HepG2 (cell line): ENCODE measurements around the gene GNL3. TPM values are rescaled to one million over a fixed set of nuclear protein-coding genes. Genes with fewer than 3 reads are reported as not detected.
A peak's percentile ranks its signal among the peaks of the same experiment; 100 is the strongest.

ENCODE experiments used
- FIP1L1 ChIP-seq: fragments of 200-400 bp; formaldehyde crosslinking; IDR thresholded peaks from 2 replicates; pipeline ENCODE4 v1.6.1; 2018; ENCODE audit warnings: low read depth, mild to moderate bottlenecking, low read length, moderate library complexity, borderline replicate concordance; ENCODE audit not compliant: insufficient read depth
- FOXM1 ChIP-seq: sonication (generic); formaldehyde crosslinking; IDR thresholded peaks from 2 replicates; pipeline ENCODE4 v1.5.0; 2020; ENCODE audit warnings: missing genetic modification reagents
- MIER2 ChIP-seq: IDR thresholded peaks from 2 replicates; pipeline ENCODE4 v1.6.1; 2016; ENCODE audit warnings: missing biosample characterization, missing genetic modification reagents
- MYC ChIP-seq: sonication (generic); formaldehyde crosslinking; IDR thresholded peaks from 2 replicates; pipeline ENCODE4 v1.9.0; 2021; ENCODE audit warnings: missing genetic modification reagents, borderline replicate concordance
- NFKB2 ChIP-seq: sonication (generic); formaldehyde crosslinking; IDR thresholded peaks from 2 replicates; pipeline ENCODE4 v1.4.0; 2020; ENCODE audit warnings: missing genetic modification reagents, borderline replicate concordance
- SETDB1 ChIP-seq: sonication (generic); formaldehyde crosslinking; IDR thresholded peaks from 2 replicates; pipeline ENCODE4 v1.5.1; 2020; ENCODE audit warnings: missing genetic modification reagents, mild to moderate bottlenecking, borderline replicate concordance
- ZMYM4 ChIP-seq: sonication (generic); formaldehyde crosslinking; IDR thresholded peaks from 2 replicates; pipeline ENCODE4 v1.8.1; 2023; ENCODE audit warnings: mild to moderate bottlenecking, missing genetic modification reagents
- ZNF597 ChIP-seq: sonication (generic); formaldehyde crosslinking; IDR thresholded peaks from 2 replicates; pipeline ENCODE4 v1.5.0; 2020; ENCODE audit warnings: missing genetic modification reagents
- polyA plus RNA-seq, 8 experiments: library from polyadenylated mRNA; depleted of rRNA in 3 of 8; stranded (reverse) in 7 of 8; unstranded in 1 of 8; fragments of >200 nt; fragmentation: Illumina TruSeq in 4 of 8; extraction: Trizol in 4 of 8; gene quantifications; 2 replicates each; pipeline versions ENCODE4 v1.2.1 to v1.2.3, GENCODE V29; 2011 to 2016; ENCODE audit warnings: low read depth in 4 of 8, missing spikeins in 1 of 8, mixed read lengths in 1 of 8; ENCODE audit not compliant: insufficient read depth in 1 of 8
- total RNA-seq, 5 experiments: library from RNA; depleted of rRNA; stranded (reverse); fragments of >200 nt; fragmentation: Illumina TruSeq; extraction: Trizol; gene quantifications; 2 replicates each; pipeline ENCODE4 v1.2.3, GENCODE V29; 2016; ENCODE audit warnings: low read depth in 1 of 5
- TF ChIP-seq, protein P1 (sequence below): sonication (generic); formaldehyde crosslinking; IDR thresholded peaks from 2 replicates; pipeline ENCODE4 v1.5.0; 2020; ENCODE audit warnings: mild to moderate bottlenecking, missing genetic modification reagents, borderline replicate concordance
- TF ChIP-seq, protein P2 (sequence below): sonication (generic); formaldehyde crosslinking; IDR thresholded peaks from 2 replicates; pipeline ENCODE4; 2020; ENCODE audit warnings: missing genetic modification reagents, mild to moderate bottlenecking, borderline replicate concordance
- TF ChIP-seq, protein P3 (sequence below): sonication (generic); formaldehyde crosslinking; IDR thresholded peaks from 2 replicates; pipeline ENCODE4 v1.4.0; 2020; ENCODE audit warnings: missing genetic modification reagents, borderline replicate concordance

GNL3 gene
- total and polyA plus RNA-seq, 2 of the 13 experiments (the other 11 are each of a cell fraction or from before 2014, with no cell fraction given) = 129 to 257 TPM

GRCh38 chr3:52705688-52706686 lies 20.2 kb downstream of the GNL3 start, which contains the start of the genes GLT8D1 and SPCS1 (continued):
- TF ChIP-seq, protein P1, sequence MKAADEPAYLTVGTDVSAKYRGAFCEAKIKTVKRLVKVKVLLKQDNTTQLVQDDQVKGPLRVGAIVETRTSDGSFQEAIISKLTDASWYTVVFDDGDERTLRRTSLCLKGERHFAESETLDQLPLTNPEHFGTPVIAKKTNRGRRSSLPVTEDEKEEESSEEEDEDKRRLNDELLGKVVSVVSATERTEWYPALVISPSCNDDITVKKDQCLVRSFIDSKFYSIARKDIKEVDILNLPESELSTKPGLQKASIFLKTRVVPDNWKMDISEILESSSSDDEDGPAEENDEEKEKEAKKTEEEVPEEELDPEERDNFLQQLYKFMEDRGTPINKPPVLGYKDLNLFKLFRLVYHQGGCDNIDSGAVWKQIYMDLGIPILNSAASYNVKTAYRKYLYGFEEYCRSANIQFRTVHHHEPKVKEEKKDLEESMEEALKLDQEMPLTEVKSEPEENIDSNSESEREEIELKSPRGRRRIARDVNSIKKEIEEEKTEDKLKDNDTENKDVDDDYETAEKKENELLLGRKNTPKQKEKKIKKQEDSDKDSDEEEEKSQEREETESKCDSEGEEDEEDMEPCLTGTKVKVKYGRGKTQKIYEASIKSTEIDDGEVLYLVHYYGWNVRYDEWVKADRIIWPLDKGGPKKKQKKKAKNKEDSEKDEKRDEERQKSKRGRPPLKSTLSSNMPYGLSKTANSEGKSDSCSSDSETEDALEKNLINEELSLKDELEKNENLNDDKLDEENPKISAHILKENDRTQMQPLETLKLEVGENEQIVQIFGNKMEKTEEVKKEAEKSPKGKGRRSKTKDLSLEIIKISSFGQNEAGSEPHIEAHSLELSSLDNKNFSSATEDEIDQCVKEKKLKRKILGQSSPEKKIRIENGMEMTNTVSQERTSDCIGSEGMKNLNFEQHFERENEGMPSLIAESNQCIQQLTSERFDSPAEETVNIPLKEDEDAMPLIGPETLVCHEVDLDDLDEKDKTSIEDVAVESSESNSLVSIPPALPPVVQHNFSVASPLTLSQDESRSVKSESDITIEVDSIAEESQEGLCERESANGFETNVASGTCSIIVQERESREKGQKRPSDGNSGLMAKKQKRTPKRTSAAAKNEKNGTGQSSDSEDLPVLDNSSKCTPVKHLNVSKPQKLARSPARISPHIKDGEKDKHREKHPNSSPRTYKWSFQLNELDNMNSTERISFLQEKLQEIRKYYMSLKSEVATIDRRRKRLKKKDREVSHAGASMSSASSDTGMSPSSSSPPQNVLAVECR (CRISPR knock-in tag) = peak; percentile 100
- TF ChIP-seq, protein P2, sequence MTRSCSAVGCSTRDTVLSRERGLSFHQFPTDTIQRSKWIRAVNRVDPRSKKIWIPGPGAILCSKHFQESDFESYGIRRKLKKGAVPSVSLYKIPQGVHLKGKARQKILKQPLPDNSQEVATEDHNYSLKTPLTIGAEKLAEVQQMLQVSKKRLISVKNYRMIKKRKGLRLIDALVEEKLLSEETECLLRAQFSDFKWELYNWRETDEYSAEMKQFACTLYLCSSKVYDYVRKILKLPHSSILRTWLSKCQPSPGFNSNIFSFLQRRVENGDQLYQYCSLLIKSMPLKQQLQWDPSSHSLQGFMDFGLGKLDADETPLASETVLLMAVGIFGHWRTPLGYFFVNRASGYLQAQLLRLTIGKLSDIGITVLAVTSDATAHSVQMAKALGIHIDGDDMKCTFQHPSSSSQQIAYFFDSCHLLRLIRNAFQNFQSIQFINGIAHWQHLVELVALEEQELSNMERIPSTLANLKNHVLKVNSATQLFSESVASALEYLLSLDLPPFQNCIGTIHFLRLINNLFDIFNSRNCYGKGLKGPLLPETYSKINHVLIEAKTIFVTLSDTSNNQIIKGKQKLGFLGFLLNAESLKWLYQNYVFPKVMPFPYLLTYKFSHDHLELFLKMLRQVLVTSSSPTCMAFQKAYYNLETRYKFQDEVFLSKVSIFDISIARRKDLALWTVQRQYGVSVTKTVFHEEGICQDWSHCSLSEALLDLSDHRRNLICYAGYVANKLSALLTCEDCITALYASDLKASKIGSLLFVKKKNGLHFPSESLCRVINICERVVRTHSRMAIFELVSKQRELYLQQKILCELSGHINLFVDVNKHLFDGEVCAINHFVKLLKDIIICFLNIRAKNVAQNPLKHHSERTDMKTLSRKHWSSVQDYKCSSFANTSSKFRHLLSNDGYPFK (CRISPR knock-in tag) = peak; percentile 92
- TF ChIP-seq FOXM1 (CRISPR knock-in tag) (peak; percentile 31; the same call in 1 of the 2 replicates), NFKB2 (CRISPR knock-in tag) (peak; percentile 51; the same call in 1 of the 2 replicates), SETDB1 (CRISPR knock-in tag) (no peak), ZMYM4 (CRISPR knock-in tag) (peak; percentile 63; the same call in 1 of the 2 replicates), MIER2 (0 out of 2 replicates have a peak, but pooled peaks have one; percentile 10), FIP1L1 (no peak), MYC (CRISPR knock-in tag) (peak; percentile 83), ZNF597 (CRISPR knock-in tag) (no peak)
- TF ChIP-seq, protein P3, sequence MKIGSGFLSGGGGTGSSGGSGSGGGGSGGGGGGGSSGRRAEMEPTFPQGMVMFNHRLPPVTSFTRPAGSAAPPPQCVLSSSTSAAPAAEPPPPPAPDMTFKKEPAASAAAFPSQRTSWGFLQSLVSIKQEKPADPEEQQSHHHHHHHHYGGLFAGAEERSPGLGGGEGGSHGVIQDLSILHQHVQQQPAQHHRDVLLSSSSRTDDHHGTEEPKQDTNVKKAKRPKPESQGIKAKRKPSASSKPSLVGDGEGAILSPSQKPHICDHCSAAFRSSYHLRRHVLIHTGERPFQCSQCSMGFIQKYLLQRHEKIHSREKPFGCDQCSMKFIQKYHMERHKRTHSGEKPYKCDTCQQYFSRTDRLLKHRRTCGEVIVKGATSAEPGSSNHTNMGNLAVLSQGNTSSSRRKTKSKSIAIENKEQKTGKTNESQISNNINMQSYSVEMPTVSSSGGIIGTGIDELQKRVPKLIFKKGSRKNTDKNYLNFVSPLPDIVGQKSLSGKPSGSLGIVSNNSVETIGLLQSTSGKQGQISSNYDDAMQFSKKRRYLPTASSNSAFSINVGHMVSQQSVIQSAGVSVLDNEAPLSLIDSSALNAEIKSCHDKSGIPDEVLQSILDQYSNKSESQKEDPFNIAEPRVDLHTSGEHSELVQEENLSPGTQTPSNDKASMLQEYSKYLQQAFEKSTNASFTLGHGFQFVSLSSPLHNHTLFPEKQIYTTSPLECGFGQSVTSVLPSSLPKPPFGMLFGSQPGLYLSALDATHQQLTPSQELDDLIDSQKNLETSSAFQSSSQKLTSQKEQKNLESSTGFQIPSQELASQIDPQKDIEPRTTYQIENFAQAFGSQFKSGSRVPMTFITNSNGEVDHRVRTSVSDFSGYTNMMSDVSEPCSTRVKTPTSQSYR (CRISPR knock-in tag) = no peak
